Stimulated activated CD8-positive, alpha-beta memory T cell treated with anti-CD3 and anti-CD28 coated beads, Interleukin-15, amount 100 ng/mL, for 4 hours (primary cell): ENCODE data around the gene ANKRD44.

ENCODE experiments used
- DNase-seq, 2 donors: peaks; one replicate each; pipeline ENCODE4 v3.0.0-alpha.2; 2020; ENCODE audit warnings: low read depth in 2 of 2

The ANKRD44 gene

GRCh38 chr2:197207598-197207997 is 103.0 kb downstream of the ANKRD44 start:
- DNase-seq, result no peak

GRCh38 chr2:197207106-197207505 is 103.5 kb downstream of the ANKRD44 start:
- DNase-seq, result no peak

- DNase-seq, result peak; percentile 31 to 50
These were observed 104.9 kb downstream of the ANKRD44 start for GRCh38 chr2:197205585-197206215.

GRCh38 chr2:197204519-197205250 is 105.9 kb downstream of the ANKRD44 start:
- no peak for DNase-seq

GRCh38 chr2:197201874-197202273 is 108.7 kb downstream of the ANKRD44 start:
- no peak for DNase-seq

- DNase-seq, result no peak
These were observed 109.9 kb downstream of the ANKRD44 start for GRCh38 chr2:197200762-197201058.

GRCh38 chr2:197200051-197200761 is 110.4 kb downstream of the ANKRD44 start:
- no peak for DNase-seq

- peak; percentile 68 to 79 for DNase-seq
These were observed 111.7 kb downstream of the ANKRD44 start for GRCh38 chr2:197198890-197199289.

GRCh38 chr2:197197895-197198311 is 112.7 kb downstream of the ANKRD44 start:
- no peak for DNase-seq

- no peak for DNase-seq
These were observed 113.9 kb downstream of the ANKRD44 start for GRCh38 chr2:197196541-197197180.

GRCh38 chr2:197195518-197195917 is 115.1 kb downstream of the ANKRD44 start:
- DNase-seq, result no peak

GRCh38 chr2:197191940-197192322 is 118.6 kb downstream of the ANKRD44 start:
- DNase-seq, result no peak

- DNase-seq, result no peak
These were observed 119.2 kb downstream of the ANKRD44 start for GRCh38 chr2:197191177-197191939.

- no peak for DNase-seq
These were observed 120.5 kb downstream of the ANKRD44 start for GRCh38 chr2:197190100-197190432.

GRCh38 chr2:197189426-197190099 is 121.0 kb downstream of the ANKRD44 start:
- no peak for DNase-seq

GRCh38 chr2:197185676-197186075 is 124.9 kb downstream of the ANKRD44 start:
- DNase-seq, result no peak

- no peak for DNase-seq
These were observed 125.5 kb downstream of the ANKRD44 start for GRCh38 chr2:197184959-197185586.

GRCh38 chr2:197183355-197183754 is 127.2 kb downstream of the ANKRD44 start:
- no peak for DNase-seq

GRCh38 chr2:197182668-197183067 is 127.9 kb downstream of the ANKRD44 start:
- no peak for DNase-seq

- no peak for DNase-seq
These were observed 129.1 kb downstream of the ANKRD44 start for GRCh38 chr2:197181491-197181890.
